Esophagus muscularis mucosa (tissue), 4 donors: ENCODE measurements around the gene SORL1-AS1.

Experiments used
- DNase-seq: peaks from one replicate; pipeline ENCODE4 v3.0.0-alpha.2; 2017; ENCODE audit errors: extremely low spot score
- H3K27ac ChIP-seq, 4 donors: fragments of 200-600 bp; sonication (generic); replicated peaks in 1 of 4; 1 replicate in 3 of 4; 2 replicates in 1 of 4; pipeline ENCODE4 v1.5.1; 2016 to 2019; ENCODE audit warnings: mild to moderate bottlenecking in 1 of 4
- H3K27me3 ChIP-seq, 4 donors: fragments of 200-600 bp; sonication (generic); one replicate each; pipeline versions ENCODE4 v1.5.1 to v1.6.0; 2016 to 2019
- H3K36me3 ChIP-seq, 4 donors: fragments of 200-600 bp; sonication (generic); one replicate each; pipeline ENCODE4 v1.5.1; 2016 to 2019
- H3K4me1 ChIP-seq, 4 donors: fragments of 200-600 bp; sonication (generic); one replicate each; pipeline ENCODE4 v1.5.1; 2016 to 2019
- H3K4me3 ChIP-seq, 4 donors: fragments of 200-600 bp; sonication (generic); 1 replicate in 2 of 4; 2 replicates in 2 of 4; pipeline ENCODE4 v1.5.1; 2016 to 2019; ENCODE audit warnings: mild to moderate bottlenecking in 4 of 4, moderate library complexity in 1 of 4
- H3K9me3 ChIP-seq, 4 donors: fragments of 200-600 bp; sonication (generic); 1 replicate in 3 of 4; 2 replicates in 1 of 4; pipeline ENCODE4 v1.5.1; 2016 to 2019
- CTCF ChIP-seq, 3 experiments: fragments of 200-600 bp in 2 of 3; fragments of 450-650 bp in 1 of 3; sonication (generic) in 2 of 3; IDR thresholded peaks; one replicate each; pipeline ENCODE4 v1.5.1; 2017 to 2019; ENCODE audit warnings: antibody characterized with exemption in 3 of 3, mild to moderate bottlenecking in 2 of 3, moderate library complexity in 1 of 3
- EP300 ChIP-seq: sonication (generic); formaldehyde crosslinking; IDR thresholded peaks from one replicate; pipeline ENCODE4 v1.6.1; 2017; ENCODE audit warnings: antibody characterized with exemption
- POLR2A ChIP-seq: fragments of 450-650 bp; IDR thresholded peaks from one replicate; pipeline ENCODE4 v1.6.1; 2017; ENCODE audit warnings: antibody characterized with exemption, moderate library complexity, mild to moderate bottlenecking, low read depth
- POLR2AphosphoS5 ChIP-seq, 2 donors: sonication (generic); formaldehyde crosslinking; IDR thresholded peaks; one replicate each; pipeline ENCODE4 v1.6.1; 2017; ENCODE audit warnings: antibody characterized with exemption in 2 of 2
- WGBS: methylation state at CpG from one replicate; pipeline ENCODE4 v1.1.5; 2018; 5-methylcytosine and 5-hydroxymethylcytosine counted together
- intact Hi-C: fragments of 100-400 bp; cut with DNase I; formaldehyde crosslinking; loops from one replicate; pipeline ENCODE4 v1.15.1; 2023

The SORL1-AS1 gene

DNA sequence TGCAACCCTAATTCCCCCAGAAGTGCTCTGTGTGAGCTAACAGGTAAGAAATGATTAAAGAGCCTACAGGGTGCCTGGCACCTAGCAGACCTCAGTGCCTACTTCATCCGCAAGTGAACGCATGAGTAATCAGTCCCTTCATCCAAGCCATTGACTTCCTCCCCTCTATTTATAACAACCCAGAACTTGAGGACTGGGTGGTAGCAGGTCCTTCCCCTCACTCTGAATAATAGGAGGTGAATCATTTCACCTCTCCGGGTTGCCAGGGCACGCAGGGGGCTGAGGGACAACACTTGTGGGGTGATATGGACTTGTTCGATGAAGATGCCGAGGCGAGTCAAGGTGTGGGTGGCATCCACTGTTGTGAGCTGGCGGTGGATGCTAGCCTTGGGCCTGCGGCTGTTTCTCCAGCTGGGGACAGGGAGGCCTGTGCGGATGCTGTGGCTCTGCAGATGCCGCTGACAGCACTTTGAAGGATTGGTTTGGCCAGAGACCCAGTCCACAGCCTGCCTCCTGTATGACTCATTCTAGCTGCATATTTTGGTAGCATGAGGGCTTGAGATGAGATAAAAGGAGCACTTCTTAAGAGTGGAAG, 11.7 kb upstream of the SORL1-AS1 start:
- Histone ChIP-seq H3K36me3 (no peaks in the 10 kb centered on the region), H3K27me3 (no peaks in the 10 kb centered on the region), H3K9me3 (no peaks in the 10 kb centered on the region), H3K27ac (peak overlapping the region; percentile 76 to 83 (median 80)), H3K4me3 (no peak overlapping the region), H3K4me1 (peaks cover 30 to 62% (median 57%) of the 10 kb centered on the region in 4 donors)
- intact Hi-C loops: no loop called here
- WGBS: 28% methylated on average over 11 of the region's 11 CpGs
- no peak for DNase-seq
- TF ChIP-seq POLR2A (no peak), POLR2AphosphoS5 (IDR thresholded peaks at IDR 0.05) (peak; percentile 55 to 62)

GRCh38 chr11:121463689-121464335, 11.0 kb upstream of the SORL1-AS1 start:
- peaks cover 30 to 64% (median 58%) of the 10 kb centered on the region in 4 donors for H3K4me1 ChIP-seq
- peak overlapping the region; percentile 76 to 83 (median 80) for H3K27ac ChIP-seq
- 63% methylated on average over 6 of the region's 6 CpGs for WGBS
- no peaks in the 10 kb centered on the region for H3K9me3 ChIP-seq
- TF ChIP-seq CTCF (IDR thresholded peaks at IDR 0.05): no peak
- no peak for TF ChIP-seq EP300
- TF ChIP-seq POLR2A: no peak
- no peak for TF ChIP-seq POLR2AphosphoS5 (IDR thresholded peaks at IDR 0.05)
- H3K4me3 ChIP-seq: no peak overlapping the region
- H3K36me3 ChIP-seq: no peaks in the 10 kb centered on the region
- no peak for DNase-seq
- H3K27me3 ChIP-seq: no peaks in the 10 kb centered on the region
- intact Hi-C loops: no loop called here

GRCh38 chr11:121461843-121462242, 9.1 kb upstream of the SORL1-AS1 start:
- H3K27ac ChIP-seq: no peak overlapping the region
- no peaks in the 10 kb centered on the region for H3K36me3 ChIP-seq
- WGBS: 93% methylated on average over 7 of the region's 7 CpGs
- no peak overlapping the region for H3K4me3 ChIP-seq
- no peaks in the 10 kb centered on the region for H3K9me3 ChIP-seq
- TF ChIP-seq EP300: no peak
- no peak for TF ChIP-seq POLR2A
- no peak for TF ChIP-seq POLR2AphosphoS5 (IDR thresholded peaks at IDR 0.05)
- no peak for TF ChIP-seq CTCF (IDR thresholded peaks at IDR 0.05)
- H3K4me1 ChIP-seq: peaks cover 20 to 47% (median 42%) of the 10 kb centered on the region in 4 donors
- intact Hi-C loops: no loop called here
- no peak for DNase-seq
- no peaks in the 10 kb centered on the region for H3K27me3 ChIP-seq

DNA sequence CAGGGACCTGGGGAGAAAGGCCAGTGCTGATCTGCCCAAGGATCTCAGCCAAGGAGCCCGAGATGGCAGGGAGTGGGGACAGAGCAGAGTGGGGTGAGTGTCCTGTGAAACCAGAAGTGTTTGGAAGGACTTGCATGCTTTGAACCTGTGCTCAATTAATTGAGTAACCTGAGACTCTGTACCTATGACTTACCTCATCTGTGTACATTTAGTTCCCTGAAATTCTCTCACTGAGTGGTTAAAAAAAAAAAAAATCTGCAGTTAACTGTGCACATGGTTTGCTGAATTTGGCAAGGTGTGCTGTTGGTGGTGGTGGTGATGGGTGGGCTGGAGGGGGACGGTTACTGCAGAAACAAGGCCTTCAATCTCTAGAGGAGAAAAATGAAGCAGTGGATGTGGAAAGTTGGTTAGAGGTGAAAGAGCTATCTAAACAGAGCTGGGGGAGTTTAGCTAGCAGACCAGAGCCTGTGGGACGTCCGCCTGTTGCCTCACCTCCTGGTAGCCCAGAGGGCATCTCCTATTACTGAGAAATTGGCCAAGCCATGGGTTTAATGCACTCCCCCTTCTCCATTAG, 8.3 kb upstream of the SORL1-AS1 start:
- H3K27me3 ChIP-seq: no peaks in the 10 kb centered on the region
- DNase-seq: no peak
- TF ChIP-seq EP300 (no peak), POLR2A (no peak), POLR2AphosphoS5 (IDR thresholded peaks at IDR 0.05) (no peak), CTCF (IDR thresholded peaks at IDR 0.05) (no peak)
- H3K36me3 ChIP-seq: no peaks in the 10 kb centered on the region
- H3K9me3 ChIP-seq: no peaks in the 10 kb centered on the region
- H3K4me3 ChIP-seq: no peak overlapping the region
- intact Hi-C loops: no loop called here
- WGBS: 96% methylated on average over 4 of the region's 4 CpGs
- peaks cover 12 to 39% (median 34%) of the 10 kb centered on the region in 4 donors for H3K4me1 ChIP-seq
- H3K27ac ChIP-seq: no peak overlapping the region

DNA sequence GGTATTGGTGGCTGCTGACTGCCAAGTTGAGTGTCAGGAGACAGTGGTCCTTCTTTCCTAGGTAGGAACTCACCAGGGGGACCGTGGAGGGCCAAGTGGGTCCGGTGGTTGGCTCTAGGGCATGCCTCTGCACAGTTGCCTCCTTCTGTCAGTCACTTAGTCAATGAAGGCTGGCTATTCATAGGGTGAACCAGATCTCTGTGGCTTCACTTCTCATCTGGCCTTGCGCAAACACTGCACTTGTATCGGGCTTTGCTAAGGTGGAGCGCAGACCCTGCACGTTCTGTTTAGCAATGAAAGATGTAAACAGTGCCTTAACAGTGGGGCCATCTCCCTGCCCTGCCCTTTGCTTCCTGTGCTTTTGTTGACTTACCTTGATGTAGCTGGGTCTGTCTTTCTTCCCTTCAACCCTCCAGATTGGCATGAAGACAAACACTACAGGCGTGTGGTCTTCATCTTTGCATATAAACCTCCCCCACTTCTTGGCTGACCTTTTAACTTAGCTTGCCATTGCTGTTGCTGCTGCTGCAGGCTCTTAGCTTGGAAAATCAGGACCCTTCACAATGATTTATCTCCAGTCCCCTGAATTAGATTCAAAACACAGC, 6.7 kb upstream of the SORL1-AS1 start:
- DNase-seq: no peak
- no peak for TF ChIP-seq EP300
- no peak for TF ChIP-seq CTCF (IDR thresholded peaks at IDR 0.05)
- no peak for TF ChIP-seq POLR2AphosphoS5 (IDR thresholded peaks at IDR 0.05)
- no peak for TF ChIP-seq POLR2A
- 50% methylated on average over 2 of the region's 7 CpGs for WGBS
- intact Hi-C loops: no loop called here
- Histone ChIP-seq H3K27ac (no peak overlapping the region), H3K27me3 (no peaks in the 10 kb centered on the region), H3K4me3 (no peak overlapping the region), H3K4me1 (peaks cover 0 to 24% (median 19%) of the 10 kb centered on the region in 4 donors), H3K9me3 (no peaks in the 10 kb centered on the region), H3K36me3 (no peaks in the 10 kb centered on the region)
